Omental fat pad (tissue), 4 donors: Measurements from ENCODE around the gene SERPINH1. TPM values are rescaled to one million over a fixed set of nuclear protein-coding genes. Genes with fewer than 3 reads are reported as not detected.

Experiments
- ATAC-seq: fragments of 150-250 bp; one replicate; pipeline ENCODE4 v1.9.1; 2016; ENCODE audit warnings: mild to moderate bottlenecking, moderate library complexity; ENCODE audit not compliant: low FRiP score
- DNase-seq: peaks from one replicate; pipeline ENCODE4 v3.0.0-alpha.2; 2019; ENCODE audit warnings: low spot score
- CTCF ChIP-seq, 3 donors: fragments of 450-650 bp; IDR thresholded peaks; one replicate each; pipeline ENCODE4 v1.5.1; 2016 to 2017; ENCODE audit warnings: antibody characterized with exemption in 3 of 3, mild to moderate bottlenecking in 3 of 3, moderate library complexity in 2 of 3
- total RNA-seq, 4 donors: library from RNA; depleted of rRNA; stranded (reverse); fragments of >200 nt; gene quantifications; one replicate each; pipeline ENCODE4 v1.1.0, GENCODE V29; 2016

The SERPINH1 gene
- total RNA-seq, 4 donors from 2014 or later = 307 to 804 (median 482) TPM

GRCh38 chr11:75525433-75526191 lies 36.4 kb upstream of the SERPINH1 start, which contains the start of gene GDPD5:
GDPD5 (minus strand) TSS chr11:75525941; CDS start chr11:75477735, 48,206 bp downstream.
- peak; percentile 92 for ATAC-seq
- TF ChIP-seq CTCF (IDR thresholded peaks at IDR 0.05) = no peak
- peak; percentile 50 for DNase-seq

- DNase-seq = no peak
- ATAC-seq = no peak
- no peak for TF ChIP-seq CTCF (IDR thresholded peaks at IDR 0.05)
Observed at GRCh38 chr11:75526192-75526541, 35.9 kb upstream of the SERPINH1 start.

GRCh38 chr11:75527130-75527529 lies 34.9 kb upstream of the SERPINH1 start:
- TF ChIP-seq CTCF (IDR thresholded peaks at IDR 0.05) = no peak
- no peak for ATAC-seq
- DNase-seq = no peak

GRCh38 chr11:75527938-75528735 lies 33.9 kb upstream of the SERPINH1 start:
- no peak for TF ChIP-seq CTCF (IDR thresholded peaks at IDR 0.05)
- ATAC-seq (no peak), DNase-seq (no peak)

- no peak for ATAC-seq
- TF ChIP-seq CTCF (IDR thresholded peaks at IDR 0.05) = no peak
- no peak for DNase-seq
Observed at GRCh38 chr11:75530577-75530976, 31.5 kb upstream of the SERPINH1 start.

- ATAC-seq = no peak
- TF ChIP-seq CTCF (IDR thresholded peaks at IDR 0.05) = no peak
- DNase-seq = no peak
Observed at GRCh38 chr11:75531325-75531724, 30.7 kb upstream of the SERPINH1 start.
